GM23248 (cell line): ENCODE measurements around the gene AP5B1.
"Not testable (repeated sequence)": the region's sequence is repeated elsewhere in the genome, so short reads cannot be mapped to it uniquely, and the experiment has no call there.

Source experiments
- EZH2 ChIP-seq: fragments of 200-600 bp; sonication (generic); IDR thresholded peaks from 2 replicates; pipeline ENCODE4 v1.6.1; 2018; ENCODE audit warnings: antibody characterized with exemption, mild to moderate bottlenecking; ENCODE audit not compliant: insufficient read depth, poor library complexity, severe bottlenecking
- EZH2phosphoT487 ChIP-seq: fragments of 200-600 bp; sonication (generic); IDR thresholded peaks from 2 replicates; pipeline ENCODE4 v1.6.1; 2018; ENCODE audit warnings: antibody characterized with exemption, moderate library complexity, mild to moderate bottlenecking, low read depth; ENCODE audit not compliant: insufficient read depth

- not testable (repeated sequence) for TF ChIP-seq EZH2, EZH2phosphoT487
These were observed 13.0 kb downstream of the AP5B1 start for GRCh38 chr11:65767806-65768205.
